ENCODE measurements around the gene SLC12A7.
"Not testable (repeated sequence)": the region's sequence is repeated elsewhere in the genome, so short reads cannot be mapped to it uniquely, and the experiment has no call there.

The SLC12A7 gene

DNA sequence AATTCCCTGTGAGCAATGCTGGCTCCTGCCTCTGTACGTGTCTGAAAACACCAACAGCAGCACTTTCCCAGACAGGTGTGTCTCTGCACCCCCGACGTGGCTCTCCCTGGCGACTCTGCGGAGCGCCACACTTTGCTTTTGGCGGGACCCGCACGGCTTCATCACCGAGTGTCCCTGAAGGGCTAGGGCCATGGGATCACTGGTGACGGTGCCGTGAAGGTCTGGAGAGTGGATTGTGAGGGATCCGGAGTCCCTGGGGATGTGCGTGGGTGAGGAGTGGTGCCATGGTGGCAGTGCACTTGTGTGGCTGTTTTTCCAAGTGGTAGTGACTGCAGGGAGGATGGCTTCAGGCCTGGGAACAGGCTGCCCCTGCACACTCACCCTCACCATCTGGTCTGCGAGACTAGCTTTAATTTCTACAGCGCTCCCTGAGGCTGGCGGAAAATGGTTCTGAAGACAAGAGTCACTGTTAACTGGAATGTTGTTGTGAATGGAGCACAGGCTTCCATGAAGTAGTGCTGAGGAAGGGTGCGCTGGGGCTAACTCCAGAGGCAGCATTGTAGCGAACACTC lies 100.0 kb downstream of the SLC12A7 start:
- FAIRE-seq (peak; percentile 51), DNase-seq (ENCODE audit: insufficient read length, low spot score) (no peak)

- DNase-seq (ENCODE audit: insufficient read length, low spot score) (peak; percentile 75), FAIRE-seq (peak; percentile 26)
Observed at GRCh38 chr5:1011226-1011631, 100.6 kb downstream of the SLC12A7 start.

GRCh38 chr5:1010641-1011046 lies 101.2 kb downstream of the SLC12A7 start:
- DNase-seq (ENCODE audit: insufficient read length, low spot score) (no peak), FAIRE-seq (no peak)

- FAIRE-seq (peak; percentile 48), DNase-seq (ENCODE audit: insufficient read length, low spot score) (peak; percentile 51)
Observed at GRCh38 chr5:1010181-1010510, 101.7 kb downstream of the SLC12A7 start.

DNA sequence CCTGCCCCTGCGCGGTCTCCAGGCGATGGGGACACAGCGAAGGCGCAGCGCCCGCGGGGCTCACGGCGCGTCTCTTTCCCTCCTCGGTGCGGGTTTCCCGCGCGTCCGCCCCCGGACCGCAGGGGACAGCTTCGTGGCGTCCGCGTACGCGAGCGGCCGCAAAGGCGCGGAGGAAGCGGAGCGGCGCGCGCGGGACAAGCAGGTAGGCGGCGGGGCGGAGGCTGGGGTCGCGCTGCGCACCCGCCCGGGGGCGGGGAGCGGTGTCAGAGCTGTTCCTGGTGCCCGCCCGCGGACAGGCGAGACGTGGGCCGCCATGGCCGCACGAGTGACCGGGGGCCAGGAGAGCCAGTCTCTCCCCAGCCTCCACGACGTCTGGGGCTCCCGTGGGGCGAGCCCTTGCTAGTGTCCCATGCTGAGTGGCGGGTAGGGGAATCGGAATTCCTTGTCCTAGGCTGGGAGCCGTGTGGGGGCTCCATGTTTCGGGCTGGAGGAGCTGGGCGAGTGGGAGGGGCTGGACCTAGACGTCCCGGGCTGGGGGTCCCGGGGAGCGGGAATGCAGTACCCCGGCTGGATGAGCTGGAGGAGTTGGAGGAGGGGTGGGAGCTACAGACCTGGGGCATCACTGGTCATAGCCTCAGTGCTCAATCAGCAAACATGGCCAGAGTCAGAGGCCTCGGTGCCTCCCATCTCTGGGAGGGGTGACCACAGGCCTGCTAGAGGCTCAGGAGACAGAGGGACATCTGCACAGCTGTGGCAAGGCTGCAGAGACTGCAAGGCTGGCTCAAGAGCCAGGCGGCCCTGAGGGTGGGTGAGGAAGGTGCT lies 102.3 kb downstream of the SLC12A7 start:
- FAIRE-seq (no peak), DNase-seq (ENCODE audit: insufficient read length, low spot score) (no peak)

DNA sequence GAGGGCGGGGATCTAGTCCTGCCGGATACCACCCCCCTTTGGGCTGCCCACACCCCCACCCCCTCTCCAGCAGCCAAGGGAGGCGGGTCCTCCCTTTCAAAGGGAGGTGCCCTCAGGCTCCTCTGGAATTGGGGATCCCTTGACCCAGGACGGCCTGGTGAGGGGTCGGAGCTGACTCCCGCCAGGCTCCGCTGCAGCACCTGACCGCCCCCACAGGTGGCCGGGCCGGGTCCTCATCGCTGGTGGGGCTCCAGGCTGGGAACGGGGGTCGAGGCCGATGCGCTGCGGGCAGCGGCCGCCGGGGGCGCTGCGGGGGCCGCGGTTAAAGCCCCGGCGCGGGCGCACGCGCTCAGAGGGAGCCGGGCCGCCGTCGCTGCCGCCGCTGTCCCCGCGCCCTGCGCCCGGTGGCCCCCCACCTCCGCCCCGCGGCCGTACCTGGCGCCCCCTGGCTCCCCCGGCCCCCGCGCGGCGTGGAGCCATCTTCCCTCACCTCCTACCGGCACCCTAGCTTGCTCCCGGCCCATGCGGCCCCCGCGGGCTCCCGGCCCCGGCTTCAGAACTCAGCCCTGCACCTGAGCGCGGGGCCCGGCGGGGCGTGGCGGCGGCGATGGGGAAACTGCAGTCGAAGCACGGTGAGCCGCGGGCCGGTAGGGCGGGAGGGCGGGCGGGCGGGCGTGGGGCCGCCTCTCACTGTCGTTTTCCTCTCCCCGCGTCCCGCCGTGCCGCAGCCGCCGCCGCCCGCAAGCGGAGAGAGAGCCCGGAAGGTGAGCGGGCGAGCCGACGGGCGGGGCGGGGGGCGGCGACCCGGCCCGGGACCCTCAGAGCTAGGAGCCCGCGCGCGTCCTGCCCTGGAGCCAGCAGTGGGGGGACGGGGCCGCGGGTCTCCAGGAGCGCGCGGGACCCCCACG lies 103.2 kb downstream of the SLC12A7 start, which contains the start of gene NKD2:
Gene NKD2 (plus strand): TSS at position 352 of the 908 bp plus-strand sequence. CDS start 256 bp downstream, at position 608.
- DNase-seq (ENCODE audit: insufficient read length, low spot score), result peak; percentile 83
- peak; percentile 4 for FAIRE-seq

GRCh38 chr5:1007681-1008450 lies 104.0 kb downstream of the SLC12A7 start:
- no peak for DNase-seq (ENCODE audit: insufficient read length, low spot score)
- no peak for FAIRE-seq

GRCh38 chr5:1007221-1007680 lies 104.6 kb downstream of the SLC12A7 start:
- no peak for DNase-seq (ENCODE audit: insufficient read length, low spot score)
- no peak for FAIRE-seq

- peak; percentile 52 for FAIRE-seq
- no peak for DNase-seq (ENCODE audit: insufficient read length, low spot score)
Observed at GRCh38 chr5:1006656-1007071, 105.2 kb downstream of the SLC12A7 start.

GRCh38 chr5:1005904-1006655 lies 105.8 kb downstream of the SLC12A7 start:
- no peak for DNase-seq (ENCODE audit: insufficient read length, low spot score)

GRCh38 chr5:1005249-1005851 lies 106.5 kb downstream of the SLC12A7 start:
- no peak for FAIRE-seq

More at GRCh38 chr5:1005904-1006655, 105.8 kb downstream of the SLC12A7 start:
- FAIRE-seq, result peak; percentile 23

GRCh38 chr5:1004461-1005248 lies 107.2 kb downstream of the SLC12A7 start:
- FAIRE-seq (peak; percentile 69), DNase-seq (ENCODE audit: insufficient read length, low spot score) (no peak)

More at GRCh38 chr5:1005249-1005851, 106.5 kb downstream of the SLC12A7 start:
- DNase-seq (ENCODE audit: insufficient read length, low spot score), result no peak

- DNase-seq (ENCODE audit: insufficient read length, low spot score) (no peak), FAIRE-seq (peak; percentile 92)
Observed at GRCh38 chr5:1003296-1003937, 108.4 kb downstream of the SLC12A7 start.

DNA sequence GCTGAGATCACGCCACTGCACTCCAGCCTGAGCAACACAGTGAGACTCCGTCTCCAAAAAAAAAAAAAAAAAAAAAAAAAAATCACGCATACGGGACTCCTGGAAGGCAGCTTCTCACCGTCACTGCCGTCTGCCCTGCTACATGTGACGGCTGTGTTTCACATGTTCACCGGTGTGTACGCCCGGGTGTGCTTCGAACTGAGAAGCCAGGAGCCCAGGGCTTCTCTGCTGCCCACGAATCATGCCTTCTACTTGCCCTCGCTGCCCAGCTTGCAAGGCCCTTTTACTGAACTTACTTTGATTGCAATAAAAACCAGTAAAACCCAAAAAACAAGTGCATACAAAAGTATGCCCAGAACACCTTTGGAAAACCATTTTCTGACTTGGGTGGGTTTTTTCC lies 109.0 kb downstream of the SLC12A7 start:
- DNase-seq (ENCODE audit: insufficient read length, low spot score), result no peak
- FAIRE-seq, result no peak

- no peak for FAIRE-seq
- no peak for DNase-seq (ENCODE audit: insufficient read length, low spot score)
Observed at GRCh38 chr5:1002271-1002546, 109.7 kb downstream of the SLC12A7 start.

DNA sequence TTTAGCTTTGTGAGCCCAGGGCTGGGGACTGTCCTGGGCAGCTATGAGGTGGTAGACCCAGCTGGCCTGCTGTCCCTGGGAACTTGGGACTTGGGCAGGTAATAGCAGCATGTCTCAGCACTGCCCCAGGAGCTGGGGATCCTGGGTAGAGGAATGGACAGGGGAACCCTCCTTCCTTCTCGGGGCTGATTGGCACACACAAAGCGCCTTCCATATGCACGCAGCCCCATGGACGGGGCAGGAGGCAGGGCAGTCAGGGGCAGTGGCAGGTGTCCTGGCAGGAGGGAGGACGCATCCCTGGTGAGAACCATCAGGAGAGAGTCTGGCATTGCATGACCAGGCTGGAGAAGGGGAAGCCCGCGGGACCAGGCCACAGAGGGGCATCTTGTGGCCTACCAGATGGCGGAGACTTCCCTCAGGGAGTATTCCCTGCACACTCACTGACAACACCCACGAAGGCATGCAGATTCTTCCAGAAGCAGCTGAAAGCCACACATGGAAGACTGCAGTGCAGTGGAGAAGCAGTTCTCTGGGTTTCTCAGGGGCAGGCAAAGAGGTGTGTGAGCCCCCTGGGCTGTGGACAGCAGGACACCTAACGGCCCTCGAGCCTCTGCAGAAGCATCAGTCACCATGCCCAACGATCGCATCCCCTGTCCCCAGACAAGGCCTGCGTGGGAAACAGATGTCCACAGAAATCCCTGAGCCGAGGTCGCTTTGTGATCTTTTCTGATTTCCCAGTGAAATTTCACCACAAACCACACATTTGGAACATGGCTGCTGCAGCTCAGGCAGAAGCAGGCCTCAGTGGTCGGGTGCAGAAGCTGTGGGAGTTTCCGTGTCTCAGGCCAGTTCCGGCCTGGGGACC lies 110.2 kb downstream of the SLC12A7 start:
- FAIRE-seq (no peak), DNase-seq (ENCODE audit: insufficient read length, low spot score) (no peak)

GRCh38 chr5:1000831-1001230 lies 111.0 kb downstream of the SLC12A7 start:
- DNase-seq (ENCODE audit: insufficient read length, low spot score); FAIRE-seq: not testable (repeated sequence)
